Aorta (tissue), 5 donors: Measurements from ENCODE around the gene SUPT20H. TPM values are rescaled to one million over a fixed set of nuclear protein-coding genes. Genes with fewer than 3 reads are reported as not detected.
A peak's percentile ranks its signal among the peaks of the same experiment; 100 is the strongest.

ENCODE experiments used
- ATAC-seq: fragments of 200-7000 bp; cut with Tn5 transposase; one replicate; pipeline ENCODE4 v1.9.1; 2022; ENCODE audit warnings: moderate library complexity; ENCODE audit not compliant: low FRiP score
- DNase-seq, 2 donors: peaks; one replicate each; pipeline ENCODE4 v3.0.0-alpha.2; 2020
- H3K27ac ChIP-seq, 2 donors: one replicate each; pipeline ENCODE4 v1.5.1; 2013; ENCODE audit warnings: low read length in 2 of 2, mild to moderate bottlenecking in 2 of 2, moderate library complexity in 2 of 2, control low read depth in 1 of 2, inconsistent platforms in 1 of 2, low read depth in 1 of 2
- H3K27me3 ChIP-seq, 2 donors: one replicate each; pipeline ENCODE4 v1.6.1; 2013; ENCODE audit warnings: control low read depth in 1 of 2, low read length in 1 of 2, mild to moderate bottlenecking in 1 of 2, moderate library complexity in 1 of 2; ENCODE audit not compliant: insufficient read depth in 2 of 2, control insufficient read depth in 1 of 2
- H3K36me3 ChIP-seq, 2 donors: one replicate each; pipeline ENCODE4 v1.6.1; 2013; ENCODE audit warnings: control low read depth in 1 of 2, low read length in 1 of 2, mild to moderate bottlenecking in 1 of 2; ENCODE audit not compliant: insufficient read depth in 2 of 2, control insufficient read depth in 1 of 2
- H3K4me1 ChIP-seq, 2 donors: one replicate each; pipeline ENCODE4 v1.6.1; 2013; ENCODE audit warnings: low read length in 2 of 2, control low read depth in 1 of 2, mild to moderate bottlenecking in 1 of 2, moderate library complexity in 1 of 2; ENCODE audit not compliant: insufficient read depth in 2 of 2, control insufficient read depth in 1 of 2
- H3K4me3 ChIP-seq, 2 donors: one replicate each; pipeline ENCODE4 v1.5.1; 2013; ENCODE audit warnings: low read length in 2 of 2, control low read depth in 1 of 2, mild to moderate bottlenecking in 1 of 2
- H3K9me3 ChIP-seq: one replicate; pipeline ENCODE4 v1.6.1; 2013; ENCODE audit warnings: mild to moderate bottlenecking, low read length; ENCODE audit not compliant: control insufficient read depth
- WGBS, 2 donors: extraction: QIAGEN DNeasy Blood & Tissue Kit; methylation state at CpG; one replicate each; pipeline ENCODE4 v1.1.7; 2013; 5-methylcytosine and 5-hydroxymethylcytosine counted together
- intact Hi-C, 2 donors: fragments of 100-400 bp; cut with DNase I; formaldehyde crosslinking; loops; one replicate each; pipeline versions ENCODE4 v1.14.2 to v1.15.0; 2022
- polyA plus RNA-seq, 2 donors: library from polyadenylated mRNA; stranded (reverse); fragments of 200-250 nt; gene quantifications; one replicate each; pipeline ENCODE4 v1.2.3, GENCODE V29; 2013
- total RNA-seq, 2 donors: library from RNA; stranded (reverse); fragmentation: NEBNext Ultra II Directional; extraction: Animal tissue kit (Norgen Biotek cat#: 25700); gene quantifications; one replicate each; pipeline ENCODE4 v1.2.1, GENCODE V29; 2021
- donor health status: healthy with polysubstance abuse.
- donor health status: Bipolar disorder and iron deficiency.
- donor health status: DM: no; HTN: no; CAD: no.
- donor health status: DM: no; HTN: no; CAD: no.
- donor health status: DM: yes; HTN: yes; CAD: no.

The SUPT20H gene
- total and polyA plus RNA-seq, 4 donors = 11.4 to 65.1 (median 42.1) TPM

GRCh38 chr13:37010424-37010823 is 49.1 kb downstream of the SUPT20H start:
- Histone ChIP-seq H3K27me3 (no peaks in the 10 kb centered on the region), H3K4me1 (no peaks in the 10 kb centered on the region), H3K4me3 (no peak overlapping the region), H3K9me3 (no peaks in the 10 kb centered on the region), H3K36me3 (peaks cover 0 to 4% of the 10 kb centered on the region in 2 donors), H3K27ac (no peak overlapping the region)
- no peak for ATAC-seq
- intact Hi-C loops = no loop called here
- 78 to 79% methylated on average over 1 of the region's 1 CpG for WGBS, 2 donors
- no peak for DNase-seq

GRCh38 chr13:37009692-37010091 is 49.8 kb downstream of the SUPT20H start:
- Histone ChIP-seq H3K36me3 (peaks cover 0 to 4% of the 10 kb centered on the region in 2 donors), H3K9me3 (no peaks in the 10 kb centered on the region), H3K4me1 (no peaks in the 10 kb centered on the region), H3K4me3 (no peak overlapping the region), H3K27ac (no peak overlapping the region), H3K27me3 (no peaks in the 10 kb centered on the region)
- no peak for ATAC-seq
- WGBS, 2 donors = 81 to 87% methylated on average over 5 of the region's 5 CpGs
- no peak for DNase-seq
- intact Hi-C loops = no loop called here

GRCh38 chr13:37001921-37002250 is 57.6 kb downstream of the SUPT20H start:
- no peaks in the 10 kb centered on the region for H3K27me3 ChIP-seq
- no peak overlapping the region for H3K4me3 ChIP-seq
- 29 to 34% methylated on average over 3 of the region's 3 CpGs for whole genome bisulfite sequencing, 2 donors
- DNase-seq (no peak), ATAC-seq (no peak)
- H3K27ac ChIP-seq = no peak overlapping the region
- intact Hi-C loops = no loop called here
- peaks cover 0 to 4% of the 10 kb centered on the region in 2 donors for H3K4me1 ChIP-seq
- no peaks in the 10 kb centered on the region for H3K9me3 ChIP-seq
- H3K36me3 ChIP-seq = peaks cover 3% of the 10 kb centered on the region in 2 donors

GRCh38 chr13:36999054-36999714 is 60.3 kb downstream of the SUPT20H start, which contains the start of gene ALG5:
ALG5 (minus strand) TSS chr13:36999340; CDS start chr13:36999300, 40 bp downstream.
- Histone ChIP-seq H3K27me3 (no peaks in the 10 kb centered on the region), H3K4me1 (peaks cover 0 to 4% of the 10 kb centered on the region in 2 donors), H3K36me3 (peaks cover 2 to 3% of the 10 kb centered on the region in 2 donors), H3K9me3 (no peaks in the 10 kb centered on the region), H3K27ac (peak within 1 kb of the TSS; percentile 77 to 88), H3K4me3 (peak within 1 kb of the TSS; percentile 65 to 84)
- DNase-seq = peak; percentile 93 to 97
- intact Hi-C loops = no loop called here
- 0 to 1% methylated on average over 49 to 52 of the region's 52 CpGs for WGBS, 2 donors
- ATAC-seq = peak; percentile 96

GRCh38 chr13:36998624-36999041 is 60.9 kb downstream of the SUPT20H start:
- intact Hi-C loops = no loop called here
- Histone ChIP-seq H3K4me3 (peak overlapping the region; percentile 65 to 83), H3K4me1 (peaks cover 0 to 4% of the 10 kb centered on the region in 2 donors), H3K27me3 (no peaks in the 10 kb centered on the region), H3K27ac (no peak overlapping the region), H3K36me3 (no peaks in the 10 kb centered on the region), H3K9me3 (no peaks in the 10 kb centered on the region)
- DNase-seq = peak; percentile 59 to 79
- no peak for ATAC-seq
- WGBS, 2 donors = 0 to 1% methylated on average over 21 of the region's 21 CpGs

- Histone ChIP-seq H3K4me3 (peak overlapping the region in 1 of 2 donors; percentile 65), H3K27me3 (no peaks in the 10 kb centered on the region), H3K4me1 (peaks cover 0 to 4% of the 10 kb centered on the region in 2 donors), H3K27ac (no peak overlapping the region), H3K36me3 (no peaks in the 10 kb centered on the region), H3K9me3 (no peaks in the 10 kb centered on the region)
- intact Hi-C loops = no loop called here
- WGBS, 2 donors = 59 to 62% methylated on average over 6 of the region's 6 CpGs
- ATAC-seq (no peak), DNase-seq (no peak)
Measured at GRCh38 chr13:36997716-36998427, 61.6 kb downstream of the SUPT20H start.

GRCh38 chr13:36992362-36992761 is 67.1 kb downstream of the SUPT20H start:
- Histone ChIP-seq H3K9me3 (no peaks in the 10 kb centered on the region), H3K4me1 (no peaks in the 10 kb centered on the region), H3K27me3 (no peaks in the 10 kb centered on the region), H3K4me3 (no peak overlapping the region), H3K36me3 (peaks cover 0 to under 1% of the 10 kb centered on the region in 2 donors), H3K27ac (no peak overlapping the region)
- no peak for DNase-seq
- ATAC-seq = no peak
- intact Hi-C loops = no loop called here
- 86 to 92% methylated on average over 4 of the region's 4 CpGs for WGBS, 2 donors

GRCh38 chr13:36986462-36987240 is 72.8 kb downstream of the SUPT20H start:
- 83 to 96% methylated on average over 2 of the region's 2 CpGs for WGBS, 2 donors
- intact Hi-C loops = no loop called here
- H3K27me3 ChIP-seq = no peaks in the 10 kb centered on the region
- peaks cover 3 to 8% of the 10 kb centered on the region in 2 donors for H3K36me3 ChIP-seq
- no peak overlapping the region for H3K4me3 ChIP-seq
- H3K9me3 ChIP-seq = no peaks in the 10 kb centered on the region
- H3K4me1 ChIP-seq = no peaks in the 10 kb centered on the region
- ATAC-seq (no peak), DNase-seq (no peak)
- no peak overlapping the region for H3K27ac ChIP-seq
